GM12878 (cell line): ENCODE measurements around the gene SETSIP. TPM values are rescaled to one million over a fixed set of nuclear protein-coding genes. Genes with fewer than 3 reads are reported as not detected.

Experiments
- ATAC-seq: fragments of 200-7000 bp; cut with Tn5 transposase; 3 replicates; pipeline ENCODE4 v1.9.1; 2020; ENCODE audit warnings: mild to moderate bottlenecking, moderate library complexity
- BruUV-seq: library from RNA; stranded (reverse); fragments of 400-500 nt; replicated peaks from 2 replicates; lab custom pipeline; 2021; lab: Mats Ljungman, UMichigan
- CTCF ChIA-PET: fragments of 300-600 bp; sonication (Branson Sonifier 250); formaldehyde crosslinking; extraction: SDS; loops from one replicate; lab custom pipeline; 2021; ENCODE audit warnings: inconsistent platforms; lab: Yijun Ruan, JAX
- POLR2A ChIA-PET: fragments of 350-600 bp; formaldehyde crosslinking; extraction: SDS; loops from one replicate; lab custom pipeline; 2021; ENCODE audit warnings: inconsistent platforms; lab: Charles Lee
- RAD21 ChIA-PET: fragments of 300-600 bp; sonication (Branson Sonifier 250); formaldehyde crosslinking; loops from one replicate; lab custom pipeline; 2023; ENCODE audit warnings: antibody characterized with exemption; ENCODE audit not compliant: unreplicated experiment; lab: Charles Lee
- SMC1A ChIA-PET: fragments of 300-600 bp; sonication (Branson Sonifier 250); formaldehyde crosslinking; loops from one replicate; lab custom pipeline; 2023; ENCODE audit not compliant: unreplicated experiment, uncharacterized antibody; lab: Charles Lee
- DNase-seq: peaks from one replicate; pipeline ENCODE4 v3.0.0-alpha.2; 2011; ENCODE audit warnings: low read depth, low spot score
- FAIRE-seq: peaks from 3 replicates; lab custom pipeline; 2011; peaks lifted over from hg19 to GRCh38; lab: Jason Lieb, UNC
- H2AFZ ChIP-seq: 2 replicates; pipeline ENCODE4 v1.6.0; 2011; ENCODE audit warnings: low read depth, low read length, control low read depth; ENCODE audit not compliant: control insufficient read depth
- H3K27ac ChIP-seq: 2 replicates; pipeline ENCODE4 v1.5.1; 2011; ENCODE audit warnings: control low read depth; ENCODE audit not compliant: control insufficient read depth, insufficient read depth
- H3K27me3 ChIP-seq, 2 experiments: replicated peaks in 1 of 2; 2 replicates each; pipeline versions ENCODE4 v1.6.0 to v1.6.1; 2011; ENCODE audit warnings: low read length in 1 of 2; ENCODE audit not compliant: control insufficient read depth in 2 of 2, insufficient read depth in 2 of 2
- H3K36me3 ChIP-seq, 2 experiments: 2 replicates each; pipeline ENCODE4 v1.5.1; 2011; ENCODE audit warnings: low read length in 1 of 2; ENCODE audit not compliant: control insufficient read depth in 2 of 2, insufficient read depth in 2 of 2
- H3K4me1 ChIP-seq: 2 replicates; pipeline ENCODE4 v1.6.1; 2011; ENCODE audit warnings: mild to moderate bottlenecking, low read length, moderate library complexity, mixed read lengths; ENCODE audit not compliant: control insufficient read depth, insufficient read depth
- H3K4me2 ChIP-seq: 2 replicates; pipeline ENCODE4 v1.6.0; 2011; ENCODE audit warnings: control low read depth; ENCODE audit not compliant: control insufficient read depth, insufficient read depth
- H3K4me3 ChIP-seq: fragments of 200-600 bp; sonication (generic); 2 replicates; pipeline ENCODE4 v1.5.1; 2016
- H3K79me2 ChIP-seq: 2 replicates; pipeline ENCODE4 v1.6.0; 2011; ENCODE audit warnings: low read length; ENCODE audit not compliant: control insufficient read depth, insufficient read depth
- H3K9ac ChIP-seq: 2 replicates; pipeline ENCODE4 v1.8.0; 2011; ENCODE audit warnings: low read length, control low read depth, mixed read lengths; ENCODE audit not compliant: control insufficient read depth, insufficient read depth
- H3K9me3 ChIP-seq: replicated peaks from 3 replicates; pipeline ENCODE4 v1.5.1; 2011; ENCODE audit warnings: mild to moderate bottlenecking, low read length; ENCODE audit not compliant: control insufficient read depth, insufficient read depth
- H4K20me1 ChIP-seq: 2 replicates; pipeline ENCODE4 v1.6.0; 2011; ENCODE audit not compliant: control insufficient read depth, insufficient read depth
- ASH2L ChIP-seq: fragments of 300-600, 200-600 bp; sonication (generic); IDR thresholded peaks from 2 replicates; pipeline ENCODE4 v1.6.1; 2017; ENCODE audit warnings: low read depth, mild to moderate bottlenecking, borderline replicate concordance
- BHLHE40 ChIP-seq, 2 experiments: fragments of 450-650 bp in 1 of 2; IDR thresholded peaks; 2 replicates each; pipeline ENCODE4 v1.6.1; 2011 to 2017; ENCODE audit warnings: low read depth in 2 of 2, borderline replicate concordance in 1 of 2, improper control_type of control experiment in 1 of 2, low read length in 1 of 2, mild to moderate bottlenecking in 1 of 2
- DPF2 ChIP-seq: fragments of 450-650 bp; IDR thresholded peaks from 2 replicates; pipeline ENCODE4 v1.6.1; 2017; ENCODE audit warnings: mild to moderate bottlenecking
- MEF2B ChIP-seq: fragments of 450-650 bp; IDR thresholded peaks from 2 replicates; pipeline ENCODE4 v1.6.1; 2018; ENCODE audit warnings: mild to moderate bottlenecking, moderate library complexity; ENCODE audit not compliant: partially characterized antibody, poor library complexity, severe bottlenecking
- NR2F1 ChIP-seq: fragments of 450-650 bp; conservative IDR thresholded peaks from 2 replicates; pipeline ENCODE4 v1.6.1; 2017; ENCODE audit warnings: mild to moderate bottlenecking
- POLR2AphosphoS5 ChIP-seq: IDR thresholded peaks from 2 replicates; pipeline ENCODE4 v1.6.1; 2011; ENCODE audit warnings: mild to moderate bottlenecking, low read length, inconsistent platforms
- ZNF274 ChIP-seq: IDR thresholded peaks from one replicate; pipeline ENCODE4 v1.8.0; 2011; ENCODE audit not compliant: insufficient read length, insufficient read depth
- ZZZ3 ChIP-seq: IDR thresholded peaks from 2 replicates; pipeline ENCODE4 v1.6.1; 2011; ENCODE audit warnings: low read depth; ENCODE audit not compliant: control insufficient read depth, insufficient read length
- WGBS: methylation state at CpG from one replicate; pipeline ENCODE4 v1.1.6; 2016; ENCODE audit warnings: low lambda C conversion rate; ENCODE audit not compliant: insufficient replicate concordance, insufficient coverage; ENCODE audit errors: missing lambda C conversion rate; 5-methylcytosine and 5-hydroxymethylcytosine counted together
- in situ Hi-C: fragments of 300-500 bp; cut with MboI; formaldehyde crosslinking; loops from 9 replicates; pipeline ENCODE4 v1.14.3; 2018; ENCODE audit warnings: mixed read lengths
- intact Hi-C: fragments of 100-400 bp; cut with micrococcal nuclease; formaldehyde crosslinking; loops from one replicate; pipeline ENCODE4 v1.14.2; 2022; ENCODE audit not compliant: unreplicated experiment
- polyA plus RNA-seq, 11 experiments: library from polyadenylated mRNA; depleted of rRNA in 4 of 11; unstranded in 6 of 11; stranded (reverse) in 5 of 11; fragments of >200 nt; fragmentation: Nextera tagmentation in 4 of 11; fragmentation: Illumina TruSeq in 1 of 11; extraction: Ambion mirVana in 4 of 11; extraction: Trizol in 1 of 11; gene quantifications; 1 replicate in 1 of 11; 2 replicates in 10 of 11; pipeline versions ENCODE4 v1.2.1 to v1.2.3, GENCODE V29; 2011 to 2016; ENCODE audit warnings: inconsistent platforms in 2 of 11, missing spikeins in 2 of 11, low read depth in 1 of 11
- total RNA-seq, 4 experiments: library from RNA; depleted of rRNA in 3 of 4; stranded (reverse); fragments of >200 nt in 3 of 4; fragmentation: Illumina TruSeq in 1 of 4; extraction: Trizol in 1 of 4; gene quantifications; 2 replicates each; pipeline versions ENCODE4 v1.2.1 to v1.2.3, GENCODE V29; 2013 to 2021
- TF ChIP-seq, protein P1 (sequence below): fragments of 150-350 bp; IDR thresholded peaks from 2 replicates; pipeline ENCODE4 v1.6.1; 2016; ENCODE audit warnings: low read depth, low read length
- TF ChIP-seq, protein P2 (sequence below): fragments of 450-650 bp; conservative IDR thresholded peaks from 2 replicates; pipeline ENCODE4 v1.6.1; 2017; ENCODE audit warnings: mild to moderate bottlenecking, moderate library complexity

The SETSIP gene
- total and polyA plus RNA-seq, 10 of the 15 experiments (the other 5 are each of a cell fraction or from before 2014, with no cell fraction given), result 0.15 to 0.46 (median 0.23) TPM; not detected in 2

DNA sequence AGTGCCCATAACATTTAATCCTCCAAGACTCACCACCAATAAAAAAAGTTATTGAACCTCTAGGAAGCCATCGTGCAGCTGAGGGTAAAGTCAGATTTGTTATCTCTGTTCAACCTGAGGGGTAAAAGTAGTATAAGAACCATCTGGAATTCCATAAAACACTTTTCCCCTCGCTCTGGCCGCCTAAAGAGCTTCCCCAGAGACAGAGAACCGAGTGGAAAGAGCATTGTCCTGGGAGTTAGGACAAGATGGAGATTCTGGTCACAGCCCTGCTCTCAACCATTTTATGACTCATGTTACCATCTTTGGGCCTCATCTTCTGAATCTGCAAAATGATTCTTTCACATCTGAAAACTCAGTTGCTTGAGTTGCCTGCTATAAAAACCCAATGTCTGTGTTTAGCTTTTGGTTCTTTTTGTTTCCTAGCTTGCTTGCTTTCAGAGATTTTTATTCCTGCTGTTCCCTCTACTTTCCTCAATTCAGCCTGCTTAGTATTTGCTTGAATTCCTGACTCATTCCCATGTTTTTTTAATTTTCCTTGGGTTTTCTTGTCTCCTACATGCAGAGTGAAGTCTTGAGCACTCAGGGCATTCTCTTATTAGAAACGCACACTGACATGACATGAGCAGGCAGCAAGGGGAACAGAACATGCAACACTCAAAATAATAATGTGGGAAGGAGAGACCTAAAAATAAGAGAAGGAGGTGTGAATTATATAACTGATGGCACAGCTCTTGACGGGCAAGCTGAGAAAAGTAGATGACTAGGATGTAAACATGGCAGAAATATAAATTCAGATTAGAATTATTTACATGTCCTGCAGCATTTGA, 43.7 kb downstream of the SETSIP start:
- no peak overlapping the region for H3K27ac ChIP-seq
- ATAC-seq (no peak), FAIRE-seq (no peak), DNase-seq (no peak)
- H2AFZ ChIP-seq, result no peak overlapping the region
- TF ChIP-seq POLR2AphosphoS5 (no peak), MEF2B (no peak), BHLHE40 (IDR thresholded peaks at IDR 0.05; ENCODE audit: borderline replicate concordance in 1 of 2, low read depth in 2 of 2, low read length in 1 of 2) (no peak)
- peaks cover 5 to 14% of the 10 kb centered on the region in 2 experiments for H3K27me3 ChIP-seq
- intact Hi-C loops, result no loop called here
- 11% methylated on average over 6 of the region's 6 CpGs for WGBS
- H3K4me1 ChIP-seq, result no peaks in the 10 kb centered on the region
- no peaks in the 10 kb centered on the region for H3K79me2 ChIP-seq
- ChIA-PET RAD21 (no interaction called here), CTCF (interaction anchor here (0.6 kb wide), 1 partner anchor 744 kb away, joined by 3 read pairs; no protein-coding TSS in a partner anchor), SMC1A (no interaction called here), POLR2A (no interaction called here)
- H3K9me3 ChIP-seq, result no peaks in the 10 kb centered on the region
- no peaks in the 10 kb centered on the region for H4K20me1 ChIP-seq
- in situ Hi-C loops, result no loop called here
- no TSS peak for BruUV-seq
- H3K4me3 ChIP-seq, result no peak overlapping the region
- H3K9ac ChIP-seq, result no peak overlapping the region
- no peaks in the 10 kb centered on the region for H3K36me3 ChIP-seq
- no peak overlapping the region for H3K4me2 ChIP-seq

DNA sequence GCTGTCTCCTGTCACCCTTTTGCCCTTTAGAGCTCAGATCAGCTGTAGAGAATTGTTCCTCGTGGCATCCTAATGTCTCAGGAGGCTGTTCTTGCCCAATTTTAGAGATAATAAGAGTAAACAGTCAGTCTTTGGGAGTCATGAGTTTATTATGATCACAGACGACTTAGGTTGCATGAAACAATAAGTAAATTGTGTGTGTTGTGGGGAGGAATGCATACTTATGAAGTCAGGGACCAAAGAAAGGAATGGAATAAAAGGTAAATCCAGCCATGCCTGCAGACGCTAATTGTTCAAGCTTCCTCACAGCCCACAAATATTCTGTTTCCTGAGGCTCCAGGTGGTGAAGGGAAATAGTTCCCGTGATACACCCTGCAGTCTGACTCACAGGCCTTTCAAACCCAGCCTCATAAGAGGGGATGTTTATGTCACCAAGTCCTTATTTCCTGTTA, 44.5 kb downstream of the SETSIP start:
- H3K9me3 ChIP-seq, result no peaks in the 10 kb centered on the region
- no peaks in the 10 kb centered on the region for H3K36me3 ChIP-seq
- ChIA-PET CTCF (no interaction called here), RAD21 (no interaction called here), SMC1A (no interaction called here), POLR2A (no interaction called here)
- H3K4me3 ChIP-seq, result no peak overlapping the region
- in situ Hi-C loops, result no loop called here
- no peak overlapping the region for H3K9ac ChIP-seq
- H4K20me1 ChIP-seq, result no peaks in the 10 kb centered on the region
- TF ChIP-seq ZNF274 (no peak), NR2F1 (no peak), ZZZ3 (no peak), DPF2 (no peak), ASH2L (no peak)
- TF ChIP-seq, protein P1, sequence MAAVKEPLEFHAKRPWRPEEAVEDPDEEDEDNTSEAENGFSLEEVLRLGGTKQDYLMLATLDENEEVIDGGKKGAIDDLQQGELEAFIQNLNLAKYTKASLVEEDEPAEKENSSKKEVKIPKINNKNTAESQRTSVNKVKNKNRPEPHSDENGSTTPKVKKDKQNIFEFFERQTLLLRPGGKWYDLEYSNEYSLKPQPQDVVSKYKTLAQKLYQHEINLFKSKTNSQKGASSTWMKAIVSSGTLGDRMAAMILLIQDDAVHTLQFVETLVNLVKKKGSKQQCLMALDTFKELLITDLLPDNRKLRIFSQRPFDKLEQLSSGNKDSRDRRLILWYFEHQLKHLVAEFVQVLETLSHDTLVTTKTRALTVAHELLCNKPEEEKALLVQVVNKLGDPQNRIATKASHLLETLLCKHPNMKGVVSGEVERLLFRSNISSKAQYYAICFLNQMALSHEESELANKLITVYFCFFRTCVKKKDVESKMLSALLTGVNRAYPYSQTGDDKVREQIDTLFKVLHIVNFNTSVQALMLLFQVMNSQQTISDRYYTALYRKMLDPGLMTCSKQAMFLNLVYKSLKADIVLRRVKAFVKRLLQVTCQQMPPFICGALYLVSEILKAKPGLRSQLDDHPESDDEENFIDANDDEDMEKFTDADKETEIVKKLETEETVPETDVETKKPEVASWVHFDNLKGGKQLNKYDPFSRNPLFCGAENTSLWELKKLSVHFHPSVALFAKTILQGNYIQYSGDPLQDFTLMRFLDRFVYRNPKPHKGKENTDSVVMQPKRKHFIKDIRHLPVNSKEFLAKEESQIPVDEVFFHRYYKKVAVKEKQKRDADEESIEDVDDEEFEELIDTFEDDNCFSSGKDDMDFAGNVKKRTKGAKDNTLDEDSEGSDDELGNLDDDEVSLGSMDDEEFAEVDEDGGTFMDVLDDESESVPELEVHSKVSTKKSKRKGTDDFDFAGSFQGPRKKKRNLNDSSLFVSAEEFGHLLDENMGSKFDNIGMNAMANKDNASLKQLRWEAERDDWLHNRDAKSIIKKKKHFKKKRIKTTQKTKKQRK, result no peak
- TF ChIP-seq, protein P2, sequence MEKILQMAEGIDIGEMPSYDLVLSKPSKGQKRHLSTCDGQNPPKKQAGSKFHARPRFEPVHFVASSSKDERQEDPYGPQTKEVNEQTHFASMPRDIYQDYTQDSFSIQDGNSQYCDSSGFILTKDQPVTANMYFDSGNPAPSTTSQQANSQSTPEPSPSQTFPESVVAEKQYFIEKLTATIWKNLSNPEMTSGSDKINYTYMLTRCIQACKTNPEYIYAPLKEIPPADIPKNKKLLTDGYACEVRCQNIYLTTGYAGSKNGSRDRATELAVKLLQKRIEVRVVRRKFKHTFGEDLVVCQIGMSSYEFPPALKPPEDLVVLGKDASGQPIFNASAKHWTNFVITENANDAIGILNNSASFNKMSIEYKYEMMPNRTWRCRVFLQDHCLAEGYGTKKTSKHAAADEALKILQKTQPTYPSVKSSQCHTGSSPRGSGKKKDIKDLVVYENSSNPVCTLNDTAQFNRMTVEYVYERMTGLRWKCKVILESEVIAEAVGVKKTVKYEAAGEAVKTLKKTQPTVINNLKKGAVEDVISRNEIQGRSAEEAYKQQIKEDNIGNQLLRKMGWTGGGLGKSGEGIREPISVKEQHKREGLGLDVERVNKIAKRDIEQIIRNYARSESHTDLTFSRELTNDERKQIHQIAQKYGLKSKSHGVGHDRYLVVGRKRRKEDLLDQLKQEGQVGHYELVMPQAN, result no peak
- 10% methylated on average over 4 of the region's 4 CpGs for WGBS
- no peak for ATAC-seq
- peaks cover 5 to 14% of the 10 kb centered on the region in 2 experiments for H3K27me3 ChIP-seq
- DNase-seq, result no peak
- no peak overlapping the region for H3K4me2 ChIP-seq
- no TSS peak for BruUV-seq
- no peaks in the 10 kb centered on the region for H3K79me2 ChIP-seq
- no peaks in the 10 kb centered on the region for H3K4me1 ChIP-seq
- FAIRE-seq, result no peak
- intact Hi-C loops, result no loop called here
- no peak overlapping the region for H2AFZ ChIP-seq
- no peak overlapping the region for H3K27ac ChIP-seq
